Eye (tissue), 1 donor: ENCODE results near the gene TCF4.

Source experiments
- DNase-seq: peaks from one replicate; pipeline ENCODE4 v3.0.0-alpha.2; 2015

The TCF4 gene

DNA sequence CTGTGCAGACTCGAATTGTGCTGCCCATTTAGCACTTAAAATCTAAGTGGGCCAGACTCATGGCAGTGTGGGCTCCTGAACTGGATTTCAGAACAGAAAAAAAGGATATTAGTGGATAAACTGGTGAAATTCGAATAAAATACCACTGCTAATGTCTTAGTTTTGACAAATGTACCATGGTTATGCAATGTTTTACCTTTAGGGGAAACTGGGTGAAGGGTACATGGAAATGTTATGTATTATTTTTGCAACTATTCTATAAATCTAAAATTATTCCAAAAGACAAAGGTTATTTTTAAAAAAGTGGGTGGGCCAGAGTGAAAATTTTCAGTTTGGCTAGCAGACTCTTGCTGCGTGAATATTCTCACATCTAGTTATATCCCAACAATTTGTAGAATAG, 368.2 kb downstream of the TCF4 start:
- no peak for DNase-seq

DNA sequence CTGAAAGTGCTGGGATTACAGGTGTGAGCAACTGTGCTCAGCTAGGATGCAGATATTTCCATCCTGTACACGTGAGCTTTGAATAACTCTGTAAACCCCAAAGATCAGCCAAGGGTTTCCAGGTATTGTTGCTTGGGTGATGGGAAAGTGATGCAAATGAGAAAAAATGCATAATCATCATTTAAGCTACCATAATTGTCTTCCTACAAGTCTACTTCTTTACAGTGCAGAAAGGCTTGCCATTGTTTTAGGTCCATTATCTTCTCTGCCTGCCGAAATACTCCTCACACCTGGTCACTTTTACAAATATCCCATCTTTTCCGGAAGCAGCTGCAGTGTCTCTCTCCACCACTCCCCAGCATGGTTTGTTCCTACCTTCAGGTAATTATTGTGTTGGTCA, 368.9 kb downstream of the TCF4 start:
- no peak for DNase-seq

DNA sequence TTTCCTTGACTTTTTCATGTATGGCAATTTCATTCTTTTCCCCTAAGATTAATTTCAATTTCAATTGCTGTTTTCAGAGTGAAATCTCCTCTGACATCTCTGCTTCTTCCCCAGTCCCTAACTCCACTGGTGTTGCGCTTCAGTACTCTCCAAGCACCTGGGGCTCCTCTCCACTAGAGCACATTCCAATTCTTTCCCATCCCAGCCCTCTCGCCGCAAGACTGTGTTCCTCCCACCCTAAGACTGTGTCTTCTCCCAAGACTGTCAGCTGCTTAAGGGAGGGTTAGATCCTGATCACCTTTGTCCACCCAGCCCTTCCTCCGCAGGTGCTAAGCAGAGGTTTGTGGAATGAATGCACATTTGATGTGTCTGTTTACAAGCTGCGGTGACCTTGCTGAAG, 373.0 kb downstream of the TCF4 start:
- DNase-seq, result no peak

GRCh38 chr18:55214534-55214933, 373.5 kb downstream of the TCF4 start:
- DNase-seq, result no peak

DNA sequence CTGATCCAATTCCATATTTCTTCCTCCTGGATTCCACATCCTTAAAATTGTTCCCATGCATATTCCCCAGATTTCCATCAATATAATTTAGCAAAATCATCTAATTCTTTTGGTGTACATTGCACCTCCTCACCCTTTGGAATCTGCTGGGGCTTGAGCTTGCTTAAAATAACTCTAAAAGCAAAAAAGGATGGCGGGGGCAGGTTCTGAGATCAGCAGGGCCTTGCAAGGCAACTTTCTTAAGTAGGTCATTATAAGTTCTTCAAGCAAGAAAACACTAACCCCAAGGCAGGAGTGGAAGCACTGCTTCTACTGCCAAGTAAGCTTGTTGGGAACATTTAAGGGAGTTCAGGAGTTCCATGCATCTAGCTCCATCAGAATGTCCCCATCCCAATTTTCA, 374.4 kb downstream of the TCF4 start:
- DNase-seq, result no peak

DNA sequence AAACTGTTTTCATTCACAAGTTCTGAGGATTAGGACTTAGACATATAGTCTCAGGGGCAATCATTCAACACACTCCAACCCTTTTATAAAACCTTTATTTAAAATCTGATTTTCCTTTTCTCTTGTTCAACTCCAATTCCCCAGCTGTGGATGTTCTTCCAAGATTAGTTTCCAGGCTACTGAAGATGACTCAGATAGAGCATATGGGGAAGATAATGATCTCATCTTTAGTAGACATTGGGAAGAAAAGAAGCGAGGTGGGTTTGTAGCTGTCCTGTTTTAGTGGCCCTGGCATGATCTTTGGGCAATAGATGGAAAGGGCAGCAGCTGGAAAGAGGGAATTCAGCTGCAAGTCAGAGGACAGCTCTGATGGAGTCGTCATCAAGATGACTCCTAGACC, 381.1 kb downstream of the TCF4 start:
- no peak for DNase-seq

GRCh38 chr18:55202232-55202917, 385.6 kb downstream of the TCF4 start:
- DNase-seq, result no peak

DNA sequence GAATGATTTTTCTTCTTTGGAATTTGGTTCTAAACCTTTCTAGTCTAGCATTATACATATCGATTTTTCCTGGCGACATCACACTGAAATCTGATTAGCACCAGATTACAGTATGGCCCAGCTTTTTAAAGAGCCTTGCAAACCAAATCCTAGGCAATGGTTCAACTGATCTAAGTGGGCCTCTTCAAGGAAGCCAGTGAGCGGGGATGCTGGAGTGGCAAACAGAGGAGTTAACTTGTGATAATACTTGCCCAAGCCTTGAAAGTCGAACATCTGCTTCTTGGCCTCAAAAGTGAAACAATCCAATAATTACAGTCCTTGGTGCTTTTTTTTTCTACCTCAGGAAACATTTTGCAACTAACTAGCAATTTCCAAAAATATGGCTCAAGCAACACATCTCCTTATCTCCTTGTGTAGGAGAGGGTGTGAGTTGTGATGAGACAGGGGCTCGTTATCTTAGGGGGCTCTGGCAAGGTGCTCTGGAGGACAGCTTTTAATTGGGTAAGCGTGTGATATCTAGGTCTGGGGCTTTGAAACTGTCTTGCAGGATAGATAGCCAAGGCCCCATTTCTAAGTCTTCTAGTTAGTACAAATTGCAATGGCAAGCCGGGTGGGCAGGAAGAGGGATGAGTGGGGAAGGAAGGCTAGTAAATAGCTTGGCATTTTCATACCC, 388.6 kb downstream of the TCF4 start:
- no peak for DNase-seq

DNA sequence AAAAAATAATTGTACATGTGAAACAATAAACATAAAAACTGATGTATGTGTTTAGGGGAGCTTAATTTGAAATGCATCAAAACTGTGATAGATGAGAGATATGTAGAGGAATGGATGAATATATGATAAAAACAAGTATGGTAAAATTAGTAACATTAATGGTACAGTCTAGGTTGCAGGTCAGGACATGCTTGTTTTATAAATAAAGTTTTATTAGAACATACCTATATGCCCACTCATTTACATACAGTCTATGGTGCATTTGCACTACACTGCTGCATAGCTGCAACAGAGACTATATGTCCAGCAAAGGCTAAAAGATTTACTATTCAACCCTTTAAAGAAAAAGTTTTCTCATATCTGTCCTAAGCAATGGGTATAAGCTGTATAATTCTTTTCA, 392.1 kb downstream of the TCF4 start:
- no peak for DNase-seq

DNA sequence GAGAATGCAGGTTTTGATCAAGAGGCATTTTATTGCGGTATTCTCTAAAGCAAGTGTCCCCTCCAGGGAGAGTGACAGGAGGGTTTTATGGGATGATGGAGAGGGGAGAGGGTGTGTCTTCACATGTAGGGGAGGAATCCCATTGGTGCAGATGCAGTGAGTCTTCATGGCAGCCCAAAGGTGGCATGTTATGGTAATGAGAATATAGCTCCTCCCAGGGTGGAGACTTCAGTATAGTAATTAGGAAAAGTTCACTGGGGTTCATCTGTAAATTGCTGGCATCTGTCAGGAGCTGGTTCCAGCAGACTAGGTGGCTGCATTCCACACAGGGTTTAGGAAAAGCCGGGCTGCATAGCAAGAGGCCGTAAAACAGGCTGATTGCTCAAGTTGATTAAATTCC, 398.0 kb downstream of the TCF4 start:
- peak; percentile 20 for DNase-seq

- DNase-seq, result no peak
These were observed 401.4 kb downstream of the TCF4 start for GRCh38 chr18:55186588-55186987.

DNA sequence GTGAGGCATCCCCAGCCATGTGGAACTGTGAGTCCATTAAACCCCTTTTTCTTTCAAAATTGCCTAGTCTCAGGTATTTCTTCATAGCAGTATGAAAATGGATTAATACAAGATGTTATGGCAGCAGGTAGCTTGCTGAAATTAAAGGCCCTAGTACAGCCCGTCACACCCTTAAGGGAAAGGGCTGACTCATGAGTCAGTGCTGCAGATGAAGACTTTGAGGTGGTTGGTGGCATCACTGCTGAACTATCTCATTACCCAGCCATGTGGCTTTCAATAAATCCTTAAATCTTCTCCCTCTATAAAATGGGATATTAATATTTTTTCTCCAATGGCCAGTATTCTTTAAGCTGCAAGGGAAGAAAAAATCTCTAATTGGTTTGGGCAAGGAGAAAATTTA, 402.6 kb downstream of the TCF4 start:
- no peak for DNase-seq

GRCh38 chr18:55179835-55180234, 408.2 kb downstream of the TCF4 start:
- DNase-seq, result peak; percentile 33

- peak; percentile 52 for DNase-seq
These were observed 408.6 kb downstream of the TCF4 start for GRCh38 chr18:55179425-55179824.

DNA sequence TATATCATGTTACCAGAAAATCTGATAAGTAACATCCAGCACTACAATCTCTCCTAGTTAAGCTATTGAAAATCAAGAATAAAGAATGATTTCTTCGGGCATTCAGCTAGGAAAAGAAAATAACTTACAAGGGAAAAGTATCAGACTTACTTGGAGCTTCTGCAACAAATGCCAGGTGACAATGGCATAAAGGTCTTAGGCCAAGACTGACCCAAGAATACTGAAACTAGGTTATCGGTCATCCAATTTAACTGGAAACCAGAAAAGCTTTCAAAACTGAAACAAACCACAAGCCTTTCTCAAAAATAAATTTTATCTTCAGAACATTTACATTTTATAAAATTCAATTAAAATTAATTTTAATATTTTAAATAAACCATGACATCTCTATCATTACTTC, 414.7 kb downstream of the TCF4 start:
- DNase-seq, result no peak
